H1 (cell line): ENCODE data around the gene HTR1D. TPM values are rescaled to one million over a fixed set of nuclear protein-coding genes. Genes with fewer than 3 reads are reported as not detected.

ENCODE experiments used
- ATF2 ChIP-seq: IDR thresholded peaks from 2 replicates; pipeline ENCODE4 v1.6.1; 2012; ENCODE audit warnings: low read length, inconsistent platforms
- ATF3 ChIP-seq: IDR thresholded peaks from 2 replicates; pipeline ENCODE4 v1.6.1; 2011; ENCODE audit warnings: low read depth, mild to moderate bottlenecking, low read length; ENCODE audit not compliant: insufficient read depth
- CBX8 ChIP-seq: fragments of 300-800, 300-1000 bp; sonication (generic); IDR thresholded peaks from 2 replicates; pipeline ENCODE4 v1.7.1; 2016; ENCODE audit warnings: low read depth, low read length, borderline replicate concordance
- CTBP2 ChIP-seq: IDR thresholded peaks from 2 replicates; pipeline ENCODE4 v1.7.0; 2011; ENCODE audit warnings: borderline replicate concordance, mild to moderate bottlenecking, moderate library complexity, mixed read lengths, low read length; ENCODE audit not compliant: insufficient read depth, insufficient read length
- CTCF ChIP-seq, 3 experiments: IDR thresholded peaks; 1 replicate in 2 of 3; 2 replicates in 1 of 3; pipeline versions ENCODE4 v1.5.1 to v1.6.1; 2011; ENCODE audit warnings: low read length in 3 of 3, mild to moderate bottlenecking in 3 of 3, inconsistent platforms in 2 of 3, low read depth in 1 of 3, moderate library complexity in 1 of 3; ENCODE audit not compliant: insufficient read depth in 1 of 3; ENCODE audit errors: control extremely low read depth in 1 of 3
- POLR2AphosphoS5 ChIP-seq: IDR thresholded peaks from 2 replicates; pipeline ENCODE4 v1.6.1; 2011; ENCODE audit warnings: low read depth, low read length
- SP4 ChIP-seq: IDR thresholded peaks from 2 replicates; pipeline ENCODE4 v1.6.1; 2012; ENCODE audit warnings: low read length, inconsistent platforms
- polyA plus RNA-seq, 7 experiments: library from polyadenylated mRNA; depleted of rRNA in 3 of 7; stranded (reverse) in 5 of 7; unstranded in 2 of 7; fragments of >200 nt in 5 of 7; fragments of 200-250 nt in 2 of 7; gene quantifications; 1 replicate in 5 of 7; 2 replicates in 1 of 7; 4 replicates in 1 of 7; pipeline versions ENCODE4 v1.2.1 to v1.2.3, GENCODE V29; 2011 to 2013; ENCODE audit warnings: missing spikeins in 2 of 7, mixed read lengths in 2 of 7
- total RNA-seq: library from RNA; stranded (reverse); fragmentation: NEBNext Ultra II Directional; extraction: Animal tissue kit (Norgen Biotek cat#: 25700); gene quantifications from 2 replicates; pipeline ENCODE4 v1.2.1, GENCODE V29; 2021

HTR1D gene
- total and polyA plus RNA-seq, 2 of the 8 experiments (the other 6 are each of a cell fraction or from before 2014, with no cell fraction given) = 8.8 to 11.5 TPM

- TF ChIP-seq CTCF (IDR thresholded peaks at IDR 0.05; ENCODE audit: control extremely low read depth in 1 of 3, insufficient read depth in 1 of 3, low read depth in 1 of 3, low read length in 3 of 3) (peak; percentile 57 to 73 (median 72)), SP4 (no peak), CTBP2 (no peak), POLR2AphosphoS5 (no peak), ATF3 (no peak), ATF2 (no peak), CBX8 (no peak)
Measured at GRCh38 chr1:23210351-23210785, 6.9 kb downstream of the HTR1D start (continued).
